ENCODE results near the gene POLR2M. TPM values are rescaled to one million over a fixed set of nuclear protein-coding genes. Genes with fewer than 3 reads are reported as not detected.

POLR2M gene
- total RNA-seq, 1 experiment from 2014 or later, result 221 TPM

DNA sequence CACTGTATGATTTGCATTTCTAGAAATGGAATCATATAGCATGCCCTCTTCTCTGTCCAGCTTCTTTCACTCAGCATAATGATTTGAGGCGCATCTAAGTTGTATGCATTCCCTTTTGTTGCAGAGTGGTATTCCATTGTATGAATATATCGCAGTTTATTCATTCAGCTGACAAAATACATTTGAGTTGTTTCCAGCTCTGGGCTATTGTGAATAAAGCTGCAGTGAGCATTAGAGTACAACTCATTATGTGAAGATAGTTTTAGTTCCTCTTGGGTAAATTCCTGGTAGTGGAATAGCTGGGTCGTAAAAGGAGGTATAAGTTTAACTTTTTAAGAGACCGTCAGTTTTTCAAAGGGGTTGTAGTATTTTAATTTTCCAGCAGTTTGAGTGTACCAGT, 38.5 kb upstream of the POLR2M start:
- H3K27ac ChIP-seq (ENCODE audit: low read length), result no peak overlapping the region
- no peaks in the 10 kb centered on the region for H3K36me3 ChIP-seq (ENCODE audit: insufficient read depth, low read length)
- H3K9ac ChIP-seq (ENCODE audit: low read length), result no peak overlapping the region

DNA sequence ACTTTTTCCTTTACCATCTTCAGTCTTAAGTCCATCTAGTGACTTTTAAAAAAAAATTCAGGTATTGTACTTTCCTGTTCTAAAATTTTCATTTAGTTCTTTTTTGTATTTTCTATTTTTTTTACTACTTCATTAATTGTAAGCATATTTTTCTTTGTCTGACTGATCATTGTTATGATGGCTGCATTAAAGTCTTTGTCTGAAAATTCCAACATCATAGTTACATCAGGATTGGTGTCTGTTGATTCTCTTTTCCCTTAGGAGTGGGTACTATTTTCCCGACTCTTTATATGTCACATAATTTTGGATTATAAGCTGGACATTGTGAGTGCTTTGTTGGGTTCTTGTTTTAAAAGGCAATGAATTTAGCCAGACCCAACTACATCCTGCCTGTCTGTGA, 34.9 kb upstream of the POLR2M start:
- no peak for DNase-seq
- Histone ChIP-seq H3K27ac (ENCODE audit: low read length) (no peak overlapping the region), H4K20me1 (ENCODE audit: insufficient read depth, low read depth, low read length) (no peaks in the 10 kb centered on the region)

More for the DNA sequence above, 38.5 kb upstream of the POLR2M start:
- Histone ChIP-seq H3K4me1 (ENCODE audit: low read length) (no peaks in the 10 kb centered on the region), H3K4me3 (ENCODE audit: low read length) (no peak overlapping the region), H3K9me2 (replicated peaks; ENCODE audit: insufficient read depth, low read length) (no peaks in the 10 kb centered on the region), H3K9me3 (ENCODE audit: low read length) (no peaks in the 10 kb centered on the region), H3K79me2 (ENCODE audit: low read length) (no peaks in the 10 kb centered on the region), H2AFZ (ENCODE audit: low read length) (no peak overlapping the region), H3K27me3 (ENCODE audit: low read length) (no peaks in the 10 kb centered on the region), H4K20me1 (ENCODE audit: insufficient read depth, low read depth, low read length) (no peaks in the 10 kb centered on the region), H3K4me2 (ENCODE audit: low read depth, low read length, poor library complexity, severe bottlenecking) (no peak overlapping the region)
- DNase-seq, result no peak

DNA sequence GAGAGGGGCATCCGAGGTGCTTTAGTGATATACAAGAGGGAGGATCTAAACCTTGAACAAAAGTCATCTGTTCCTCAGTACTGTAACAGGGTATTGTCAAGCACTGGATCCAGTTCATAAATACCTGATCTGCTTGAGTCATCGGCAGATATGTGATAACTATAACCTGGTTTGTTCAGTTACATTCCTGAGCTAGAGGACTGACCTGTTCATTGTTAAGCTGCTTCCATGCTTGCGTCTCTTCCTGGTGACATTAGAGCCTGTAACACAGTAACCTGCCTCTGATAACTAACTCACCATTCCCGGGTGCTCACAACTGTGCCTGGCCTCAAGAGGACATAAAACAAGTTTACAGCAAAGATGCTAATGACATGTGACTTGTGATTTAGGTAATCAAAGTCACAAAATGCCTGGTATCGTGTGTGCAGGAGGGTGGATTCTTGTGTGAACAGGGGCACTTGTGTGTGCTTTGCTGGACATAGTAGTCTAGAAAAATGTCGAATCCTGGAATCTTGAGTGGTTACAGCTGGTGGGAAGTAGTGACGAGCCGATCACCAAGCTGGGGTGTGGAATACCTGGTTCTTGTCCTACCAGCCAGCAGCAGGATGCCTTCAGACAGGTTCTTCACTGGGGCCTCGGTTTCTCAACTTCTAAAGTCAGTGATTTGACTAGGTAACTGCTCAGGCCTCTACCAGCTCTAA, 30.9 kb upstream of the POLR2M start:
- Histone ChIP-seq H3K27me3 (ENCODE audit: low read length) (no peaks in the 10 kb centered on the region), H3K79me2 (ENCODE audit: low read length) (no peaks in the 10 kb centered on the region), H4K20me1 (ENCODE audit: insufficient read depth, low read depth, low read length) (no peaks in the 10 kb centered on the region), H3K9me3 (ENCODE audit: low read length) (no peaks in the 10 kb centered on the region), H3K9ac (ENCODE audit: low read length) (no peak overlapping the region), H3K36me3 (ENCODE audit: insufficient read depth, low read length) (no peaks in the 10 kb centered on the region), H3K4me2 (ENCODE audit: low read depth, low read length, poor library complexity, severe bottlenecking) (no peak overlapping the region), H3K4me1 (ENCODE audit: low read length) (no peaks in the 10 kb centered on the region), H3K9me2 (replicated peaks; ENCODE audit: insufficient read depth, low read length) (no peaks in the 10 kb centered on the region), H2AFZ (ENCODE audit: low read length) (no peak overlapping the region), H3K27ac (ENCODE audit: low read length) (no peak overlapping the region), H3K4me3 (ENCODE audit: low read length) (no peak overlapping the region)
- DNase-seq, result no peak

More for the DNA sequence above, 34.9 kb upstream of the POLR2M start:
- H3K9ac ChIP-seq (ENCODE audit: low read length), result no peak overlapping the region
- no peak overlapping the region for H2AFZ ChIP-seq (ENCODE audit: low read length)
- H3K36me3 ChIP-seq (ENCODE audit: insufficient read depth, low read length), result no peaks in the 10 kb centered on the region
- no peaks in the 10 kb centered on the region for H3K79me2 ChIP-seq (ENCODE audit: low read length)
- no peak overlapping the region for H3K4me2 ChIP-seq (ENCODE audit: low read depth, low read length, poor library complexity, severe bottlenecking)
- H3K27me3 ChIP-seq (ENCODE audit: low read length), result no peaks in the 10 kb centered on the region
- no peaks in the 10 kb centered on the region for H3K9me2 ChIP-seq (replicated peaks; ENCODE audit: insufficient read depth, low read length)
- no peaks in the 10 kb centered on the region for H3K9me3 ChIP-seq (ENCODE audit: low read length)
- H3K4me3 ChIP-seq (ENCODE audit: low read length), result no peak overlapping the region
- no peaks in the 10 kb centered on the region for H3K4me1 ChIP-seq (ENCODE audit: low read length)

GRCh38 chr15:57676585-57676984, 29.9 kb upstream of the POLR2M start:
- H4K20me1 ChIP-seq (ENCODE audit: insufficient read depth, low read depth, low read length), result no peaks in the 10 kb centered on the region
- no peaks in the 10 kb centered on the region for H3K9me2 ChIP-seq (replicated peaks; ENCODE audit: insufficient read depth, low read length)
- H3K79me2 ChIP-seq (ENCODE audit: low read length), result no peaks in the 10 kb centered on the region
- H3K27me3 ChIP-seq (ENCODE audit: low read length), result no peaks in the 10 kb centered on the region
- no peak overlapping the region for H3K4me3 ChIP-seq (ENCODE audit: low read length)
- DNase-seq, result no peak
- no peaks in the 10 kb centered on the region for H3K9me3 ChIP-seq (ENCODE audit: low read length)
- H3K36me3 ChIP-seq (ENCODE audit: insufficient read depth, low read length), result no peaks in the 10 kb centered on the region
- no peak overlapping the region for H3K4me2 ChIP-seq (ENCODE audit: low read depth, low read length, poor library complexity, severe bottlenecking)
- no peak overlapping the region for H2AFZ ChIP-seq (ENCODE audit: low read length)
- H3K27ac ChIP-seq (ENCODE audit: low read length), result no peak overlapping the region
- no peak overlapping the region for H3K9ac ChIP-seq (ENCODE audit: low read length)
- no peaks in the 10 kb centered on the region for H3K4me1 ChIP-seq (ENCODE audit: low read length)

- H3K27ac ChIP-seq (ENCODE audit: low read length), result no peak overlapping the region
- no peaks in the 10 kb centered on the region for H3K9me2 ChIP-seq (replicated peaks; ENCODE audit: insufficient read depth, low read length)
- H3K9me3 ChIP-seq (ENCODE audit: low read length), result no peaks in the 10 kb centered on the region
- no peaks in the 10 kb centered on the region for H3K4me1 ChIP-seq (ENCODE audit: low read length)
- no peaks in the 10 kb centered on the region for H3K27me3 ChIP-seq (ENCODE audit: low read length)
- H3K36me3 ChIP-seq (ENCODE audit: insufficient read depth, low read length), result no peaks in the 10 kb centered on the region
- H3K79me2 ChIP-seq (ENCODE audit: low read length), result no peaks in the 10 kb centered on the region
- H3K9ac ChIP-seq (ENCODE audit: low read length), result no peak overlapping the region
- H3K4me2 ChIP-seq (ENCODE audit: low read depth, low read length, poor library complexity, severe bottlenecking), result no peak overlapping the region
- no peak for DNase-seq
- no peak overlapping the region for H2AFZ ChIP-seq (ENCODE audit: low read length)
- no peaks in the 10 kb centered on the region for H4K20me1 ChIP-seq (ENCODE audit: insufficient read depth, low read depth, low read length)
- H3K4me3 ChIP-seq (ENCODE audit: low read length), result no peak overlapping the region
Measured at GRCh38 chr15:57677204-57677603, 29.3 kb upstream of the POLR2M start.

DNA sequence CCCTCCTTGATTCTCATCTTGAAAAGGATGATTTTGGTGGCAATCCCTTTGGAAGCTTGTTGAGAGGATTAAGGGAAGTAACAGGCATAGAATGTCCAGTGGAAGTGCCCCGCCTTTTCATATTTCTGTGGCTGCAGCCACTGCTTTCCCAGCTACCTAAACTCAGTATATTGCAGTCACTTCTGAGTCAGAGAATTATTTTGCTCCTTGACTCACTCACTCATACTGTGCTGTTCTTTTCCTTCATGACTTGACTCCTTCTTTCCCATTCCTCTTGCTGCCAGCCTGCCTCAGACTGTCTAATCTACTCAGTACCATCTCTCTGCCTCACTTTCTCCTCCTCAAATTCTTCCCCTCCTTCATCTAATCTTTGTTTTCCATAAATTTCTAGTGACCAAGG, 26.5 kb upstream of the POLR2M start:
- H3K36me3 ChIP-seq (ENCODE audit: insufficient read depth, low read length), result no peaks in the 10 kb centered on the region
- H3K27ac ChIP-seq (ENCODE audit: low read length), result no peak overlapping the region
- no peak overlapping the region for H3K4me2 ChIP-seq (ENCODE audit: low read depth, low read length, poor library complexity, severe bottlenecking)
- H3K79me2 ChIP-seq (ENCODE audit: low read length), result no peaks in the 10 kb centered on the region
- no peak overlapping the region for H3K9ac ChIP-seq (ENCODE audit: low read length)
- no peaks in the 10 kb centered on the region for H3K9me2 ChIP-seq (replicated peaks; ENCODE audit: insufficient read depth, low read length)
- no peaks in the 10 kb centered on the region for H3K27me3 ChIP-seq (ENCODE audit: low read length)
- DNase-seq, result no peak
- H2AFZ ChIP-seq (ENCODE audit: low read length), result no peak overlapping the region
- no peaks in the 10 kb centered on the region for H4K20me1 ChIP-seq (ENCODE audit: insufficient read depth, low read depth, low read length)
- no peak overlapping the region for H3K4me3 ChIP-seq (ENCODE audit: low read length)
- no peaks in the 10 kb centered on the region for H3K9me3 ChIP-seq (ENCODE audit: low read length)
- no peaks in the 10 kb centered on the region for H3K4me1 ChIP-seq (ENCODE audit: low read length)

- Histone ChIP-seq H3K4me1 (ENCODE audit: low read length) (no peaks in the 10 kb centered on the region), H3K9ac (ENCODE audit: low read length) (no peak overlapping the region), H3K4me3 (ENCODE audit: low read length) (no peak overlapping the region), H3K79me2 (ENCODE audit: low read length) (no peaks in the 10 kb centered on the region), H2AFZ (ENCODE audit: low read length) (no peak overlapping the region), H3K4me2 (ENCODE audit: low read depth, low read length, poor library complexity, severe bottlenecking) (no peak overlapping the region), H3K9me2 (replicated peaks; ENCODE audit: insufficient read depth, low read length) (no peaks in the 10 kb centered on the region), H3K36me3 (ENCODE audit: insufficient read depth, low read length) (no peaks in the 10 kb centered on the region), H3K9me3 (ENCODE audit: low read length) (no peaks in the 10 kb centered on the region), H3K27me3 (ENCODE audit: low read length) (no peaks in the 10 kb centered on the region), H3K27ac (ENCODE audit: low read length) (no peak overlapping the region), H4K20me1 (ENCODE audit: insufficient read depth, low read depth, low read length) (no peaks in the 10 kb centered on the region)
- DNase-seq, result no peak
Measured at GRCh38 chr15:57681011-57681410, 25.5 kb upstream of the POLR2M start.

DNA sequence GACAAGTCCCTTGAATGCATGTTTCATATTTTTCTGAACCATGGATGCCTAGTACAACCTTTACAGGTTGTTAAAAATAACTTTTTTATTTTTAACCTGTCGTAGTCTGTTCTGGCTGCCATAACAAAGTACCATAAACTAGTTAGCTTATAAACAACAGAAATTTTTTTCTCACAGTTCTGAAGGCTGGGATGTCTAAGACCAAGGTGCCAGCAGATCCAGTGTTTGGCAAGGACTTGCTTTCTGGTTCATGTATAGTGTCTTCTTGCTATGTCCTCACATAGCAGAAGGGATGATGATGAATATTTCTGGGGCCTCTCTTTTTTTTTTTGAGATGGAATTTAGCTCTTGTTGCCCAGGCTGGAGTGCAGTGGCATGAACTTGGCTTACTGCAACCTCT, 23.0 kb upstream of the POLR2M start:
- H3K9me3 ChIP-seq (ENCODE audit: low read length), result no peaks in the 10 kb centered on the region
- no peaks in the 10 kb centered on the region for H3K27me3 ChIP-seq (ENCODE audit: low read length)
- H3K4me1 ChIP-seq (ENCODE audit: low read length), result no peaks in the 10 kb centered on the region
- no peaks in the 10 kb centered on the region for H3K36me3 ChIP-seq (ENCODE audit: insufficient read depth, low read length)
- no peak overlapping the region for H3K27ac ChIP-seq (ENCODE audit: low read length)
- no peak overlapping the region for H3K4me3 ChIP-seq (ENCODE audit: low read length)
- H3K9me2 ChIP-seq (replicated peaks; ENCODE audit: insufficient read depth, low read length), result no peaks in the 10 kb centered on the region
- no peaks in the 10 kb centered on the region for H4K20me1 ChIP-seq (ENCODE audit: insufficient read depth, low read depth, low read length)
- DNase-seq, result no peak
- H3K9ac ChIP-seq (ENCODE audit: low read length), result no peak overlapping the region
- no peak overlapping the region for H2AFZ ChIP-seq (ENCODE audit: low read length)
- H3K4me2 ChIP-seq (ENCODE audit: low read depth, low read length, poor library complexity, severe bottlenecking), result no peak overlapping the region
- no peaks in the 10 kb centered on the region for H3K79me2 ChIP-seq (ENCODE audit: low read length)

Data from Karpas-422 (cell line).